NCI-H510A treated with DMSO at 0.1 percent for 48 hours (cell line): ENCODE results near the gene TMSB4Y.

Experiments
- DNase-seq: peaks from one replicate; lab custom pipeline; 2025; lab: John Stamatoyannopoulos, UW

Gene TMSB4Y

GRCh38 chrY:13703568-13703968 lies at the start of gene TMSB4Y:
TMSB4Y (plus strand) TSS chrY:13703899.
- DNase-seq, result no peak

- DNase-seq, result no peak
Measured at GRCh38 chrY:13664162-13664561, 39.5 kb upstream of the TMSB4Y start.

GRCh38 chrY:13671122-13671521 lies 32.6 kb upstream of the TMSB4Y start:
- DNase-seq, result no peak

GRCh38 chrY:13702276-13702675 lies 1.4 kb upstream of the TMSB4Y start:
- DNase-seq, result no peak

- no peak for DNase-seq
Measured at GRCh38 chrY:13704121-13704930, 627 bp downstream of the TMSB4Y start.

GRCh38 chrY:13705197-13705596 lies 1.5 kb downstream of the TMSB4Y start:
- no peak for DNase-seq

GRCh38 chrY:13708038-13708437 lies 4.3 kb downstream of the TMSB4Y start:
- DNase-seq, result no peak

- no peak for DNase-seq
Measured at GRCh38 chrY:13718996-13719395, 15.3 kb downstream of the TMSB4Y start.

GRCh38 chrY:13729517-13729916 lies 25.8 kb downstream of the TMSB4Y start:
- DNase-seq, result no peak

- no peak for DNase-seq
Measured at GRCh38 chrY:13738618-13739017, 34.9 kb downstream of the TMSB4Y start.

- no peak for DNase-seq
Measured at GRCh38 chrY:13751289-13752071, 47.8 kb downstream of the TMSB4Y start.

- DNase-seq, result no peak
Measured at GRCh38 chrY:13754661-13755060, 51.0 kb downstream of the TMSB4Y start.
